GM18502 (cell line): ENCODE measurements around the gene UACA.

Experiments used
- ATAC-seq: cut with Tn5 transposase; IDR thresholded peaks from one replicate; pipeline ENCODE4 v1.9.1; 2021; ENCODE audit warnings: mild to moderate bottlenecking; ENCODE audit not compliant: unreplicated experiment, poor library complexity

UACA gene

GRCh38 chr15:70715840-70716485, 47.4 kb downstream of the UACA start:
- no peak for ATAC-seq

GRCh38 chr15:70714565-70714964, 48.8 kb downstream of the UACA start:
- ATAC-seq: no peak

GRCh38 chr15:70714015-70714414, 49.3 kb downstream of the UACA start:
- no peak for ATAC-seq

GRCh38 chr15:70712271-70712670, 51.1 kb downstream of the UACA start:
- no peak for ATAC-seq

- no peak for ATAC-seq
These were observed 52.6 kb downstream of the UACA start for GRCh38 chr15:70710714-70711113.

GRCh38 chr15:70708839-70709238, 54.5 kb downstream of the UACA start:
- ATAC-seq: no peak

GRCh38 chr15:70707686-70708300, 55.6 kb downstream of the UACA start:
- ATAC-seq: no peak

- ATAC-seq: no peak
These were observed 58.6 kb downstream of the UACA start for GRCh38 chr15:70704731-70705130.

GRCh38 chr15:70704166-70704565, 59.2 kb downstream of the UACA start:
- ATAC-seq: no peak

GRCh38 chr15:70703096-70703878, 60.1 kb downstream of the UACA start:
- no peak for ATAC-seq

- ATAC-seq: no peak
These were observed 60.8 kb downstream of the UACA start for GRCh38 chr15:70702584-70702983.

- no peak for ATAC-seq
These were observed 61.3 kb downstream of the UACA start for GRCh38 chr15:70701891-70702568.

GRCh38 chr15:70701171-70701570, 62.2 kb downstream of the UACA start:
- no peak for ATAC-seq

GRCh38 chr15:70699890-70700289, 63.5 kb downstream of the UACA start:
- ATAC-seq: no peak

GRCh38 chr15:70698836-70699390, 64.4 kb downstream of the UACA start:
- ATAC-seq: no peak

GRCh38 chr15:70698426-70698825, 64.9 kb downstream of the UACA start:
- no peak for ATAC-seq

GRCh38 chr15:70690491-70691276, 72.7 kb downstream of the UACA start:
- no peak for ATAC-seq

- no peak for ATAC-seq
These were observed 73.3 kb downstream of the UACA start for GRCh38 chr15:70690021-70690420.

- ATAC-seq: no peak
These were observed 75.9 kb downstream of the UACA start for GRCh38 chr15:70687482-70687881.

GRCh38 chr15:70680817-70681216, 82.5 kb downstream of the UACA start:
- no peak for ATAC-seq
